ENCODE measurements around the gene PKDREJ. TPM values are rescaled to one million over a fixed set of nuclear protein-coding genes. Genes with fewer than 3 reads are reported as not detected.

Gene PKDREJ
- total RNA-seq, 1 experiment from 2014 or later = 0.05 TPM

GRCh38 chr22:46280063-46280817 lies 17.1 kb upstream of the PKDREJ start:
- CTCF ChIA-PET = interaction anchor here (0.6 to 1.6 kb wide), 2 partner anchors 138 to 159 kb away, joined by 3 to 5 read pairs; no protein-coding TSS in a partner anchor
- TF ChIP-seq CTCF (IDR thresholded peaks at IDR 0.05; ENCODE audit: unreplicated experiment) = no peak
- Mint-ChIP-seq H3K27me3 (ENCODE audit: unreplicated experiment) (no peaks in the 10 kb centered on the region), H3K4me1 (ENCODE audit: low read depth, unreplicated experiment) (no peaks in the 10 kb centered on the region), H3K27ac (ENCODE audit: unreplicated experiment) (no peak overlapping the region), H3K4me3 (ENCODE audit: low read depth, unreplicated experiment) (no peak overlapping the region), H3K36me3 (ENCODE audit: insufficient read depth, unreplicated experiment) (peaks cover 45% of the 10 kb centered on the region), H3K9me3 (ENCODE audit: low read depth, unreplicated experiment) (no peaks in the 10 kb centered on the region)
- intact Hi-C loops (cut with micrococcal nuclease; ENCODE audit: unreplicated experiment) = no loop called here
- DNase-seq = no peak
- no TSS peak for BruUV-seq (replicated peaks)

- Mint-ChIP-seq H3K36me3 (ENCODE audit: insufficient read depth, unreplicated experiment) (peaks cover 36% of the 10 kb centered on the region), H3K27me3 (ENCODE audit: unreplicated experiment) (no peaks in the 10 kb centered on the region), H3K9me3 (ENCODE audit: low read depth, unreplicated experiment) (no peaks in the 10 kb centered on the region), H3K27ac (ENCODE audit: unreplicated experiment) (no peak overlapping the region), H3K4me3 (ENCODE audit: low read depth, unreplicated experiment) (no peak overlapping the region), H3K4me1 (ENCODE audit: low read depth, unreplicated experiment) (no peaks in the 10 kb centered on the region)
- intact Hi-C loops (cut with micrococcal nuclease; ENCODE audit: unreplicated experiment) = no loop called here
- no peak for TF ChIP-seq CTCF (IDR thresholded peaks at IDR 0.05; ENCODE audit: unreplicated experiment)
- no TSS peak for BruUV-seq (replicated peaks)
- CTCF ChIA-PET = interaction anchor here (0.5 kb wide), 1 partner anchor 123 kb away, joined by 6 read pairs; no protein-coding TSS in a partner anchor
- DNase-seq = no peak
These were observed 15.8 kb upstream of the PKDREJ start for GRCh38 chr22:46278656-46279645.

- no TSS peak for BruUV-seq (replicated peaks)
- TF ChIP-seq CTCF (IDR thresholded peaks at IDR 0.05; ENCODE audit: unreplicated experiment) = no peak
- H3K27me3 Mint-ChIP-seq (ENCODE audit: unreplicated experiment) = no peaks in the 10 kb centered on the region
- intact Hi-C loops (cut with micrococcal nuclease; ENCODE audit: unreplicated experiment) = no loop called here
- no peaks in the 10 kb centered on the region for H3K9me3 Mint-ChIP-seq (ENCODE audit: low read depth, unreplicated experiment)
- no peak overlapping the region for H3K4me3 Mint-ChIP-seq (ENCODE audit: low read depth, unreplicated experiment)
- no peak overlapping the region for H3K27ac Mint-ChIP-seq (ENCODE audit: unreplicated experiment)
- H3K4me1 Mint-ChIP-seq (ENCODE audit: low read depth, unreplicated experiment) = no peaks in the 10 kb centered on the region
- CTCF ChIA-PET = no interaction called here
- peaks cover 32% of the 10 kb centered on the region for H3K36me3 Mint-ChIP-seq (ENCODE audit: insufficient read depth, unreplicated experiment)
- no peak for DNase-seq
These were observed 13.4 kb upstream of the PKDREJ start for GRCh38 chr22:46276563-46276962.

- no peak overlapping the region for H3K27ac Mint-ChIP-seq (ENCODE audit: unreplicated experiment)
- no peak for DNase-seq
- peaks cover 27% of the 10 kb centered on the region for H3K36me3 Mint-ChIP-seq (ENCODE audit: insufficient read depth, unreplicated experiment)
- CTCF ChIA-PET = no interaction called here
- H3K4me1 Mint-ChIP-seq (ENCODE audit: low read depth, unreplicated experiment) = no peaks in the 10 kb centered on the region
- no peaks in the 10 kb centered on the region for H3K27me3 Mint-ChIP-seq (ENCODE audit: unreplicated experiment)
- H3K9me3 Mint-ChIP-seq (ENCODE audit: low read depth, unreplicated experiment) = no peaks in the 10 kb centered on the region
- TF ChIP-seq CTCF (IDR thresholded peaks at IDR 0.05; ENCODE audit: unreplicated experiment) = no peak
- intact Hi-C loops (cut with micrococcal nuclease; ENCODE audit: unreplicated experiment) = no loop called here
- no TSS peak for BruUV-seq (replicated peaks)
- no peak overlapping the region for H3K4me3 Mint-ChIP-seq (ENCODE audit: low read depth, unreplicated experiment)
These were observed 12.4 kb upstream of the PKDREJ start for GRCh38 chr22:46275455-46276122.

Data from Calu3 (cell line).